Glomerular endothelial cell (primary cell): ENCODE measurements around the gene GFRA3. TPM values are rescaled to one million over a fixed set of nuclear protein-coding genes. Genes with fewer than 3 reads are reported as not detected.

Source experiments
- total RNA-seq: library from RNA; depleted of rRNA; stranded (reverse); fragments of >200 nt; gene quantifications from 2 replicates; pipeline ENCODE4 v1.2.3, GENCODE V29; 2015

GFRA3 gene
- total RNA-seq, 1 donor from 2014 or later = not detected

Other genes with a start within 250 kb of the GFRA3 start
- gene FAM13B, start 241.5 kb downstream of the GFRA3 start, total RNA-seq = 10.5 and 16.2 TPM in 2 replicates
- not detected in 2 replicates for gene WNT8A, start 190.6 kb downstream of the GFRA3 start, total RNA-seq
- gene NME5, start 135.2 kb downstream of the GFRA3 start, total RNA-seq = 1.4 and 5.8 TPM in 2 replicates
- 27.3 and 31.5 TPM in 2 replicates for gene BRD8, start 96.0 kb downstream of the GFRA3 start, total RNA-seq
- 8.2 and 13.6 TPM in 2 replicates for gene KIF20A, start 95.5 kb downstream of the GFRA3 start, total RNA-seq
- 24.3 and 24.9 TPM in 2 replicates for gene CDC23, start 61.3 kb downstream of the GFRA3 start, total RNA-seq
- 0.97 and 2.9 TPM in 2 replicates for gene CDC25C, start 57.2 kb upstream of the GFRA3 start, total RNA-seq
- gene FAM53C, start 63.6 kb upstream of the GFRA3 start, total RNA-seq = 26.4 and 30.7 TPM in 2 replicates
- gene KDM3B, start 78.1 kb upstream of the GFRA3 start, total RNA-seq = 41.2 and 44.0 TPM in 2 replicates
- 7.6 and 13.5 TPM in 2 replicates for gene REEP2, start 164.4 kb upstream of the GFRA3 start, total RNA-seq
- 1.3 and 6.5 TPM in 2 replicates for gene EGR1, start 190.9 kb upstream of the GFRA3 start, total RNA-seq